NCI-H2227 (cell line): ENCODE data around the gene IL1F10.

ENCODE experiments used
- DNase-seq: peaks from one replicate; lab custom pipeline; 2025; ENCODE audit not compliant: unreplicated experiment; lab: John Stamatoyannopoulos, UW

IL1F10 gene

GRCh38 chr2:113067681-113068080, at the start of gene IL1F10:
TSS of gene IL1F10 (plus strand) at chr2:113067970. CDS start at chr2:113072739, 4,769 bp downstream.
- DNase-seq = no peak

GRCh38 chr2:113018509-113018908, 49.3 kb upstream of the IL1F10 start:
- DNase-seq = no peak

DNA sequence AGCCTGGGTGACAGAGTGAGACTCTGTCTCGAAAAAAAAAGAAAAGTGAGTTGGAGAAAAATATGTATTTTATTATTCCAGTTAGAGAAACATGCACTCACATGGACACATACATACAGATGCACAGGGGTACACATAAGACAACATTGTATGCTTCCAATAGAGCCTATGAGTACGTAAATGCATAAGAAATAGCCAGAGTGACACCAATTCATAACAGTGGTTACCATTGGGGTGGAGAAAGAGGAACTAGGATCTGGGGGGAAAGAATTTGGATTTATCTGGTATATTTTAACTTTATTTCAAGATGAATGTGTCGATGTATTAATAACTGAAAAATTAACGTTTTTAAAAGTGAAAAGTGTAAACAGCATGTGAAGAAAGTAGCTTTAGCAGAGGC, 46.5 kb upstream of the IL1F10 start:
- DNase-seq = no peak

DNA sequence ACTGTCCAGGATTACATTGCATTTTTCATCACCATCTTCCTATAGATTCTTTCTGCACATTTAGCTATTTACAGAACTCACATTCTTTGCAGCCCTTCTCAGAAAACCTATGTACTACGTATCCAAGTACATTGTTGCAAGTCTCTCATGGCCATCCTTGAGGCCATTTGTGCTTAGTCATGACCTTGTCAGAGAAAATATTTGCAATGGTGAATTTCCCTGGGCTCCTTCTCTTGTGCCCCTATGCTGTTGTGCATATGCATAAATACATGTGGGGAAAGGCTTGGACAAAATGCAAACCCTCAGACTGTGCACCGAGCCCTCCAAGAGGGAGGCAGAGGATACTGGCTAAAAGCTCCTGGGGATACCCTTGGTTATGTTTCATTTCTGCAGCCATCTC, 43.0 kb upstream of the IL1F10 start:
- no peak for DNase-seq

GRCh38 chr2:113025737-113026136, 42.0 kb upstream of the IL1F10 start:
- no peak for DNase-seq

- DNase-seq = no peak
Measured at GRCh38 chr2:113027691-113028090, 40.1 kb upstream of the IL1F10 start.

DNA sequence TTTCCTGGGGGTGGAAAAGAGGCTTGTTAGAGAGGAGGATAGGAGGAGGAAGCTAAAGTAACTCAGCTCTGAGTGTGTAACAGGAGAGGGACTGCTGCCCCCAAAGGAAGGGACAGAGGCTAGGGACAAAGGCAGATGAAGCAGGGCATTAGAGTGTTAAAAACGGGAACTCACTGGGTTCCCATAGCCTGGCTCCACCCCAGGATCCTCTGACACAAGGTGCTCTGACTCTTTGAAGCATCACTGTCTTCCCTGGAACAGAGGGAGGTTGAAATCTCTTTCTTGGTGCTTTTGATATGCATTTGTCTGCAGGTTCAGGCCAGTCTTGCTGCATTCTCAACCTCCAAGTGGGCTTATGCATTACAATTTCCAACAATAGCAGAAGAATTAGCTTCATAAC, 39.7 kb upstream of the IL1F10 start:
- no peak for DNase-seq

GRCh38 chr2:113032737-113033136, 35.0 kb upstream of the IL1F10 start:
- no peak for DNase-seq

GRCh38 chr2:113034016-113034415, 33.8 kb upstream of the IL1F10 start:
- no peak for DNase-seq

DNA sequence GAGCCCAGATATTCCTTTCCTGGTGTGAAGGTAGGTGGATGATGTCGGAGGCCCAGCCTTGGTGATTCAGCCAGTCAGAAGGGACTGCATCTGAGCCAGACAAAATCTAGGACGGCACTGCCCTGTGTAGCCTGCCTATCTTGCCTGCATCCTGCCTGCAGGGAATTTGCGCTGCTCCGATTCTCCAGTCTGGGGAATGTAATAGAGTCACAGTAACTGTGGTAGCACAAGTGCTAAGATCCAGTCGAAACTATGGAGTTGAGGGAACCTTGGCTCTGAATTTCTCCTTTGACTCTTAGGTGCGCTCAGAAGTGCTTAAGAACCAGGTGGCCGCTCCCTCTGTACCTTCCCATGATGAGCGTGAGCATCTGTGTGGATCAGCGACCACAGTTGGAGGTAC, 31.0 kb upstream of the IL1F10 start:
- no peak for DNase-seq

GRCh38 chr2:113038291-113038690, 29.5 kb upstream of the IL1F10 start:
- no peak for DNase-seq

GRCh38 chr2:113039158-113039557, 28.6 kb upstream of the IL1F10 start:
- no peak for DNase-seq

DNA sequence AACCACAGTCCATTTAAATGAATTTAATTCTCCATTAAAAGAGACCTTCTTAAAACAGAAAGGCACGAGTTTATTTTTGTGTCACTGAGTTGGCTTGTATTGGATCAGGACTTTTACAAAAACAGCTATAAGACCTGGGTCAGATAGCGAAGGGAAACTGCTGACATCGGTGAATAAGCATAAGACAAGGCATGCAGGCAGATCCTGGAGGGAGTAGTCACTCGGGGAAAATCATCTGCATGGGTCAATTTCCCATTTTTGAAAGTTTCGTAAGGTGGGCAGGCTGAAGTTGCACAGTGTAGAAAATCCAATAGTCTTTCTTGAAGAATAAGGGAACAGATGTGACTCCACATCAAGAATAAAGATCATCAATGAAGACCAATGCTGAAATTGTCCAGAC, 28.1 kb upstream of the IL1F10 start:
- DNase-seq = no peak

- DNase-seq = no peak
Measured at GRCh38 chr2:113041871-113042270, 25.9 kb upstream of the IL1F10 start.

GRCh38 chr2:113046465-113046864, 21.3 kb upstream of the IL1F10 start:
- no peak for DNase-seq

DNA sequence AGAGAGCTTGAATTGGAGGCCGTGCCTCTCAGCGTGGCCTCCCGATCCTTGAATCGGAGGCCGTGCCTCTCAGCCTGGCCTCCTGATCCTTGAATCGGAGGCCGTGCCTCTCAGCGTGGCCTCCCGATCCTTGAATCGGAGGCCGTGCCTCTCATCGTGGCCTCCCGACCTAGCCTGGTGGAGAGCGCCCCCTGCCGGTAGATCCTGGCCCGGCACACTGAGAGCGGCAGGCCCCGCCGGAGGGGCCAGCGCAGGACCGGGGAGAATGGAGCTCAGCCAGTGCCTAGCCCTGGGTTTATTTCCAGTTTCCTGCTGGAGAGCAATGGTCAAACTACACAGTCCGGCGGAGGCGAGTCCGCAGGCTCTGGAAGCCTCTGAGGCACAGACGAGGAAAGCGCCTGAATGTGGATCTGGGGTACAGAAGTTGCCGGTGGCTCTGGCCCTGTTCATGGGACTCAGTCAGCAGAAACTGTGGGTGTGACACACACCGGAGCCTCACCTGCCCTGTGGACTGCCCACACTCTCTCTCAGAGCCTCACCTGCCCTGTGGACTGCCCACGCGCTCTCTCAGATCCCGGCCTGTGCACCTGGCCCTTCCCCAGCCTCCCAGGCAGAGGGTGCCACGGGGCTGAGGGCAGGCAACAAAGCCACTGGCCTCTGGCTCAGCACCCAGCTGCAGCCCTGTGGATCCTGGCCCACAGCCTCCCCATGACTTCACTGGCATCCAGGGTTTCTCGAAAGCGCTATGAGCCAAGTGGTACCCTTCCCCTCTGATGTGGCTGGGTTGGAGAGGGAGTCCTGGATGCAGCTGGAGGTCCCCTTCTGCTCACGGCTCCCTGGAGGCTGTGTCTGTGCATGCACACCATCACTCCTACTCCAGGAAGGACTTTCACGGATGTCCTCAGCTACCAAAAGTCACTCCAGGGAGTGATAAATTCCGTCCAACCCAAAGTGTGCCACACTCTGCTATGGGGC, 16.6 kb upstream of the IL1F10 start:
- DNase-seq = no peak

DNA sequence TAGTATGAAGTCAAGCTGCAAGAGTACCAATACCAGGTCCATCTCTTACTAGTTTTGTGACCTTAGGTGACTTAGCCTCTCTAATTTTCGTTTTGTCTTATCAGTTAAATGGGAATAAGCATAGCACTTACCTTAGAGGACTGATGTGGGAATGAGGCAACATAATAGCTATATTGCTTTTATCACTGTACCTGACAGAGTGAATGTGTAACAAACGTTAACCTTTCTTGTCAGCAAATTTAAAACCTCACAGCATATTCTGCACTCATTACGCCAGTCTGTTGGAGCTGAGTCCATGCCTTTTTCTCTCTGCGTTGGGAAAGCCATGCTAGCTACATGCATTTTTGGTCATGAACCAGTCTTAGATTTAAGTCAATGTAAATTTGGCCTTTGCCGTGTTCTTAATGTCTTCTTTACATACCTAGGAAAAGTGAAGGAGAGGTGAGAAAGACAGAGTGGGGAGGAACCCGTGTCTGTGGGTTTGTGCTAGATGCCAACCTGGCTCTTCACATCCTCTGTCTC, 15.3 kb upstream of the IL1F10 start, which contains the start of gene IL36B:
TSS of gene IL36B (minus strand) at position 472 of the 522 bp plus-strand sequence.
- DNase-seq = no peak

GRCh38 chr2:113053666-113054065, 14.1 kb upstream of the IL1F10 start:
- no peak for DNase-seq

- no peak for DNase-seq
Measured at GRCh38 chr2:113054066-113054465, 13.7 kb upstream of the IL1F10 start.

DNA sequence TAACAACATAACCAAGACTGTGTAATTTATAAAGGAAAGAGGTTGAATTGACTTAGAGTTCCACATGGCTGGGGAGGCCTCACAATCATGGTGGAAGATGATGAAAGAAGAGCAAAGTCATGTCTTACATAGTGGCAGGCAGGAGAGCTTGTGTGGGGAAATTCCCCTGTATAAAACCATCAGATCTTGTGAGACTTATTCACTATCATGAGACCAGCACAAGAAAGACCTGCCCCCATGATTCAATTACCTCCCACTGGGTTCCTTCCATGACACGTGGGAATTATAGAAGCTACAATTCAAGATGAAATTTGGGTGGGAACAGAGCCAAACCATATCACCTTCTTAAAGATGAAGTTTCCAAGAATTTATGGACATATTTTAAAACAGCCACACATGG, 11.2 kb upstream of the IL1F10 start:
- no peak for DNase-seq

DNA sequence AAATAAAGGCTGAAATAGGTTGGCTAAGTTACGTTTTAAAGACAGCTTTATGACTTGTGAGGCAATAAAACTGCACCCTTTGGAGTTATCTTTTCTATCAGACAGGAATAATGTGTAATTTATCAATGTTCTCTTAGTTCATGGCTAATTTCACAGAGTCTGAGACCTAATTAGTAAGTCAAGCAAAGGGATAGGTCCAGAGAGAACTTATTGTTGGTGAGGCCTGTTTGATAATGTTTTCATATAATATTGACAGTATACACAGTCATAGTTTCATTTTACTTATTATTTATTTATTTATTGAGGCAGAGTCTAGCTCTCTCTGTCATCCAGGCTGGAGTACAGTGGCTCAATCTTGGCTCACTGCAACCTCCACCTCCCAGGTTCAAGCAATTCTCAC, 10.7 kb upstream of the IL1F10 start:
- DNase-seq = no peak

DNA sequence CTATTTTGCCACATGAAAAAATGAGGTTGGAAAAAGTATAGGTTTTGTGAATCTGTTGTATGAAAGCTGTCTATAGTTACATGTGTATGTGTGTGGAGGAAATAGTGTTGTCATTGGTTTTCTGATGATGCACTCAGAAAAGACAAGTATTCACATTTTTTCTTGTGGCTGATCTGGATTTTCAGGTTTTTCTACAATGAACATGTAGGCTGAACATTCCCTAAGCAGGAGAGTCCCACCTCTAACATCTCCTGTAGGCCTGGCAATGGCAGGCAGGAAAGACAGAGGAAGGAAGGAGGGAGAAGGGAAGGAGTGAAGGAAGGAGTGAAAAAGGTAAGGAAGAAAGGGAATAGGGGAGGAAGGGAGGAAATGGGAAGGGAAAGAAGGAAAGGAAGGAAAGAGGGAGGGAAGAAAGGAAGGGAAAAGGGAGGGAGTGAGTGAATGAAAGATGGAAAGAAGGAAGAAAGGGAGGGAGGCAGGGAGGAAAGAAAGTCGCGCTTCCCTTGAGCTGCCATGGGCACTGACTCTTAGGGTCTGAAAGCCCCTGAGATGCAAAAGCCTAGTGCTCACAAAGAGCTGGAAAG, 9.3 kb upstream of the IL1F10 start:
- no peak for DNase-seq
